Chondrocyte (in vitro differentiated cells): ENCODE data around the gene IL1RL2. TPM values are rescaled to one million over a fixed set of nuclear protein-coding genes. Genes with fewer than 3 reads are reported as not detected.

Experiments
- DNase-seq: peaks from one replicate; pipeline ENCODE4 v3.0.0; 2021; ENCODE audit warnings: mixed read lengths, low spot score
- H3K27ac Mint-ChIP-seq: one replicate; pipeline ENCODE4 v1.8.0; 2021; ENCODE audit warnings: mild to moderate bottlenecking, moderate library complexity, mixed read lengths; ENCODE audit not compliant: unreplicated experiment
- H3K27me3 Mint-ChIP-seq: 2 replicates; pipeline ENCODE4 v1.8.0; 2021; ENCODE audit warnings: low read depth, mixed read lengths
- H3K36me3 Mint-ChIP-seq: 2 replicates; pipeline ENCODE4 v1.8.0; 2021; ENCODE audit warnings: low read depth, mixed read lengths
- H3K4me1 Mint-ChIP-seq: 2 replicates; pipeline ENCODE4 v1.8.0; 2021; ENCODE audit warnings: low read depth, mild to moderate bottlenecking, mixed read lengths
- H3K4me3 Mint-ChIP-seq: one replicate; pipeline ENCODE4 v1.8.0; 2021; ENCODE audit warnings: mild to moderate bottlenecking, moderate library complexity, mixed read lengths; ENCODE audit not compliant: unreplicated experiment
- H3K9me3 Mint-ChIP-seq: 2 replicates; pipeline ENCODE4 v1.8.0; 2021; ENCODE audit warnings: low read depth, mixed read lengths
- CTCF ChIP-seq: fragments of 200-600 bp; sonication (generic); IDR thresholded peaks from 2 replicates; pipeline ENCODE4 v1.5.0; 2021; ENCODE audit warnings: antibody characterized with exemption, mild to moderate bottlenecking, moderate library complexity
- total RNA-seq: library from RNA; stranded (reverse); gene quantifications from 3 replicates; pipeline ENCODE4 v1.2.1, GENCODE V29; 2021

IL1RL2 gene
- total RNA-seq, 1 donor from 2014 or later, result 0.07 TPM

DNA sequence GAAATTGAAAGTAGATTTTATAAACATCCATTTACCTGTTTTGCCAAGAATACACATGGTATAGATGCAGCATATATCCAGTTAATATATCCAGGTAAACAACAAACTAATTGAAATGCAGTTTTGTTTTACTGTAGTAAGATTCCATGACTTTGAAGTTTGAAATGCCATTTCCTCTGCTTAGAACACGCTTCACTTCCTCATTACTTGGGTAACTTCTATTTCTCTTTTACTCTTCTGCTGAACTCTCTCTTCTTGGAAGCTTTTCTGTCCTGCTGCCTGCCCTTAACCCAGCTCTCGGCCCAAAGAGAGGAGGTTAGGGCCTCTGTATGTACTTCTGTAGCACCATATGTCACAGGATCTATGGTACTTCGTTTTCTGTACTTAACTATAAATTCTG, 14.1 kb upstream of the IL1RL2 start:
- DNase-seq, result no peak

DNA sequence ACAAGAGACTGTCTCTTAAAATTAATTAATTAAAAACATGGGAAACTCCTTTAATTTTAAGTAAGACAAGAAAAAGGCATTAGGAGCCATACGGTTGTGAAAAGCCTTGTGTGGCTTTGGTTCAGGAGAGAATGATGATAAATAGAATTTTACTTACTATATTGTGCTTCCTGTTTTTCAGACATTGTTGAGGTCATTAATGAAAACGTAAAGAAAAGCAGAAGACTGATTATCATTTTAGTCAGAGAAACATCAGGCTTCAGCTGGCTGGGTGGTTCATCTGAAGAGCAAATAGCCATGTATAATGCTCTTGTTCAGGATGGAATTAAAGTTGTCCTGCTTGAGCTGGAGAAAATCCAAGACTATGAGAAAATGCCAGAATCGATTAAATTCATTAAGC, 10.7 kb upstream of the IL1RL2 start:
- no peaks in the 10 kb centered on the region for H3K27me3 Mint-ChIP-seq
- no peak for DNase-seq
- H3K27ac Mint-ChIP-seq, result no peak overlapping the region
- H3K9me3 Mint-ChIP-seq, result no peaks in the 10 kb centered on the region
- H3K4me3 Mint-ChIP-seq, result no peak overlapping the region
- H3K36me3 Mint-ChIP-seq, result peaks cover 50% of the 10 kb centered on the region
- TF ChIP-seq CTCF, result no peak
- H3K4me1 Mint-ChIP-seq, result no peaks in the 10 kb centered on the region

More for the DNA sequence above, 14.1 kb upstream of the IL1RL2 start:
- no peak for TF ChIP-seq CTCF
- H3K27me3 Mint-ChIP-seq, result no peaks in the 10 kb centered on the region
- H3K36me3 Mint-ChIP-seq, result peaks cover 54% of the 10 kb centered on the region
- H3K4me3 Mint-ChIP-seq, result no peak overlapping the region
- no peaks in the 10 kb centered on the region for H3K4me1 Mint-ChIP-seq
- H3K9me3 Mint-ChIP-seq, result no peaks in the 10 kb centered on the region
- H3K27ac Mint-ChIP-seq, result no peak overlapping the region

DNA sequence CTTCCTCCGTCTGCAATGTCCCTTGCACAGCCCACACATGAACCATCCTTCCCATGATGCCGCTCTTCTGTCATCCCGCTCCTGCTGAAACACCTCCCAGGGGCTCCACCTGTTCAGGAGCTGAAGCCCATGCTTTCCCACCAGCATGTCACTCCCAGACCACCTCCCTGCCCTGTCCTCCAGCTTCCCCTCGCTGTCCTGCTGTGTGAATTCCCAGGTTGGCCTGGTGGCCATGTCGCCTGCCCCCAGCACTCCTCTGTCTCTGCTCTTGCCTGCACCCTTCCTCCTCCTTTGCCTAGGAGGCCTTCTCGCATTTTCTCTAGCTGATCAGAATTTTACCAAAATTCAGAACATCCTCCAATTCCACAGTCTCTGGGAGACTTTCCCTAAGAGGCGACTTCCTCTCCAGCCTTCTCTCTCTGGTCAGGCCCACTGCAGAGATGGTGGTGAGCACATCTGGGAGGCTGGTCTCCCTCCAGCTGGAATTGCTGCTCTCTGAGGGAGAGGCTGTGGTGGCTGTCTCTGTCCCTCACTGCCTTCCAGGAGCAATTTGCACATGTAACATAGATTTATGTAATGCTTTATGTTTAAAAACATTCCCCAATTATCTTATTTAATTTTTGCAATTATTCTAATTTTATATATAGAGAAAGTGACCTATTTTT, 8.9 kb upstream of the IL1RL2 start:
- H3K9me3 Mint-ChIP-seq, result no peaks in the 10 kb centered on the region
- peaks cover 35% of the 10 kb centered on the region for H3K36me3 Mint-ChIP-seq
- DNase-seq, result no peak
- no peak overlapping the region for H3K4me3 Mint-ChIP-seq
- peaks cover 5% of the 10 kb centered on the region for H3K4me1 Mint-ChIP-seq
- no peaks in the 10 kb centered on the region for H3K27me3 Mint-ChIP-seq
- TF ChIP-seq CTCF, result no peak
- no peak overlapping the region for H3K27ac Mint-ChIP-seq

DNA sequence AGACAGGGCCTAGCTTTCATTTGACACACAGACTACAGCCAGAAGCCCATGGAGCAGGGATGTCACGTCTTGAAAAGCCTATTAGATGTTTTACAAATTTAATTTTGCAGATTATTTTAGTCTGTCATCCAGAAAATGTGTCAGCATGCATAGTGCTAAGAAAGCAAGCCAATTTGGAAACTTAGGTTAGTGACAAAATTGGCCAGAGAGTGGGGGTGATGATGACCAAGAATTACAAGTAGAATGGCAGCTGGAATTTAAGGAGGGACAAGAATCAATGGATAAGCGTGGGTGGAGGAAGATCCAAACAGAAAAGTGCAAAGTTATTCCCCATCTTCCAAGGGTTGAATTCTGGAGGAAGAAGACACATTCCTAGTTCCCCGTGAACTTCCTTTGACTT, 7.8 kb upstream of the IL1RL2 start:
- Mint-ChIP-seq H3K36me3 (peaks cover 28% of the 10 kb centered on the region), H3K4me1 (peaks cover 5% of the 10 kb centered on the region), H3K4me3 (no peak overlapping the region), H3K27ac (no peak overlapping the region), H3K9me3 (no peaks in the 10 kb centered on the region), H3K27me3 (no peaks in the 10 kb centered on the region)
- DNase-seq, result no peak
- no peak for TF ChIP-seq CTCF

GRCh38 chr2:102179788-102180686, 6.8 kb upstream of the IL1RL2 start:
- no peak for TF ChIP-seq CTCF
- H3K27ac Mint-ChIP-seq, result no peak overlapping the region
- no peaks in the 10 kb centered on the region for H3K9me3 Mint-ChIP-seq
- H3K36me3 Mint-ChIP-seq, result peaks cover 24% of the 10 kb centered on the region
- no peaks in the 10 kb centered on the region for H3K27me3 Mint-ChIP-seq
- no peak overlapping the region for H3K4me3 Mint-ChIP-seq
- DNase-seq, result no peak
- H3K4me1 Mint-ChIP-seq, result peaks cover 8% of the 10 kb centered on the region
